GM18498 (cell line): ENCODE measurements around the gene CASQ2.
"Not testable (repeated sequence)": the region's sequence is repeated elsewhere in the genome, so short reads cannot be mapped to it uniquely, and the experiment has no call there.

Source experiments
- ATAC-seq: cut with Tn5 transposase; IDR thresholded peaks from one replicate; pipeline ENCODE4 v1.9.1; 2021; ENCODE audit warnings: mild to moderate bottlenecking, moderate library complexity; ENCODE audit not compliant: unreplicated experiment

The CASQ2 gene

GRCh38 chr1:115781851-115782250 lies 13.3 kb upstream of the CASQ2 start:
- ATAC-seq, result no peak

DNA sequence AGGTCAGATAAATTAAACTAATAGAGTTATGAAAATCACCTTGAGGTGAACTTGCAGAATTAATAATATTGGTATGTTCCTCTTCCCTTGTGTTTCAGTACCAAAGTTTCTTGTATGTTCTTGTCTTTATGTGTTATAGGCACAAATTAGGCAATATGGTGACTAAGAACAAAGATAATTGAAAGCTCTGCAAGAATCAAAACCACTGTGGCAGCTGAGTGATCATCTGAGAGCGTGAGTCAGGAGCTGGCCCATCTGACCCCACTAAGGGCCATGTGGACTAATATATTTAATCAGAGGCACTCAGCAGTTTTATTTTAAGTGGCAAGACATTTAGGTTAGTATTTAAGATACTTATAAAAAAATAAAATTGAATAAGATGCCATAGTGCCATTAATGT lies 12.8 kb upstream of the CASQ2 start:
- no peak for ATAC-seq

- not testable (repeated sequence) for ATAC-seq
Observed at GRCh38 chr1:115780655-115781054, 12.1 kb upstream of the CASQ2 start.

- ATAC-seq, result not testable (repeated sequence)
Observed at GRCh38 chr1:115779075-115779474, 10.6 kb upstream of the CASQ2 start.

DNA sequence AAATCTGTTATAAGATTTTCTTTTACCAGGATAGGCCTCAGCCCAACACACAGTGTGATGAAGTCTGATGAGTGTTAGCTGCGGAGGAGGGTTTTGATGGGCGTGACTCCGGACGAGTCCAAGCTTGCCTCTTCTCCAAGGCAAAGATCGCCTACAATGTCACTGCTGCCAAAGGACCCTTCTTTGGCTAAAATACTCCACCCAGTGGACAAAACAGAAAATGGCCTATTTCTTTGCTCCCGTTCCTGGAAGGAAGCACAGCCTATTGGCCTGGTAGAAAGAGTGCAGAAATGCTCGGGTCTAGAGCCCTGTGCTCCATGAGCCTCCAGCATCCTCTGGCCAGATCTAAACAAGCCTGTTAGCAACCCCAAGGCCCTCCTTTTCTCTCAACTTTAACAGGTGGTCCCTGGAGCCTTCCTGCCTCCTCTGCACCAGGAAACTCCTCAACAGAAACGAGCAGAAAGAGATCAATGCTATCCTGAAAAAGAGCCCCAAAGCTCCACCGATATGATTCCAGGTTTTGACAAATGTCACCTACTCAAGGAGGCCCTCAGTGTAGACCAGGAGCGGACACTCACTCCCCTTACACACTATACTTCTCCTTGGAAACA lies 3.4 kb upstream of the CASQ2 start:
- ATAC-seq, result peak; percentile 94

- ATAC-seq, result no peak
Observed at GRCh38 chr1:115771094-115771846, 2.8 kb upstream of the CASQ2 start.

GRCh38 chr1:115767403-115767802 lies 1.1 kb downstream of the CASQ2 start:
- no peak for ATAC-seq

GRCh38 chr1:115765091-115765490 lies 3.4 kb downstream of the CASQ2 start:
- ATAC-seq, result no peak

DNA sequence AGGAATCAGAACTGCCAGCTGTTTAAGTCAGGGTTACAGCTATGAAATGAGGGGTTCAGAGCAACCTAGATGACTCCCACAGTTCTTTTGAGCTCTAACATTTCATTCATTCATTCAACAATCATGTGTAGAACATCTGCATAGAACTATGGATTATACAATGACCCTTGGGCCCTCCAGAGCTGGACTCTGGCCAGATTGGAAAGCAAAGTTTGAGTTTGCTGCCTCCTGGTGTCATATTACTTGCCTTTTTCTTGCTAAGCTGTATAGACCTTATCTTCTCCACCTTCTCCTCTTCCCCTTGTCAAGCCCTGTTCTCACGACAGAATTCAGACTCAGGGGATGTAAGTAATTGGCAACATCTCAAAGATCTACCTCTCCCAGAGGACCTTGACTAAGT lies 4.0 kb downstream of the CASQ2 start:
- ATAC-seq, result no peak

GRCh38 chr1:115762779-115763178 lies 5.7 kb downstream of the CASQ2 start:
- no peak for ATAC-seq

GRCh38 chr1:115761601-115762302 lies 6.8 kb downstream of the CASQ2 start:
- ATAC-seq, result no peak

GRCh38 chr1:115757856-115758255 lies 10.7 kb downstream of the CASQ2 start:
- no peak for ATAC-seq

DNA sequence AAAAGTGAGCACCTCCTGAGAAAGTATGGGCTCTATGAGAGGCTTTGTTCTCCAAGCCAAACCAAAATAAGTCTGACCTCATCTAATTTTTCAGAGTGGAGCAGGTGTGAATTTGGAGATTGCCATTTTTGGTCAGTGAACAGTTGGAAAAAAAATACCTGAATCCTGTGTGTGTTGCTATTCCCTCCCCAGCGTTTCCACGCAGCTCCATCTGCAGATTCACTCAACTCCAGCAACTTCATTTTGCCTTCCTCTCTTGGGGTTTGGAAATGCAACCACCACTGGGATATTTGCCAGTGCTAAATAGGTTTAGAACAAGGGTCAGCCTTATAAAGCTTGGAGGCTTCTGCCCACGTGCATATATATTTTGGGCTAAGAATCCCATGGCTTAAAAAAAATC lies 11.2 kb downstream of the CASQ2 start:
- ATAC-seq, result no peak

DNA sequence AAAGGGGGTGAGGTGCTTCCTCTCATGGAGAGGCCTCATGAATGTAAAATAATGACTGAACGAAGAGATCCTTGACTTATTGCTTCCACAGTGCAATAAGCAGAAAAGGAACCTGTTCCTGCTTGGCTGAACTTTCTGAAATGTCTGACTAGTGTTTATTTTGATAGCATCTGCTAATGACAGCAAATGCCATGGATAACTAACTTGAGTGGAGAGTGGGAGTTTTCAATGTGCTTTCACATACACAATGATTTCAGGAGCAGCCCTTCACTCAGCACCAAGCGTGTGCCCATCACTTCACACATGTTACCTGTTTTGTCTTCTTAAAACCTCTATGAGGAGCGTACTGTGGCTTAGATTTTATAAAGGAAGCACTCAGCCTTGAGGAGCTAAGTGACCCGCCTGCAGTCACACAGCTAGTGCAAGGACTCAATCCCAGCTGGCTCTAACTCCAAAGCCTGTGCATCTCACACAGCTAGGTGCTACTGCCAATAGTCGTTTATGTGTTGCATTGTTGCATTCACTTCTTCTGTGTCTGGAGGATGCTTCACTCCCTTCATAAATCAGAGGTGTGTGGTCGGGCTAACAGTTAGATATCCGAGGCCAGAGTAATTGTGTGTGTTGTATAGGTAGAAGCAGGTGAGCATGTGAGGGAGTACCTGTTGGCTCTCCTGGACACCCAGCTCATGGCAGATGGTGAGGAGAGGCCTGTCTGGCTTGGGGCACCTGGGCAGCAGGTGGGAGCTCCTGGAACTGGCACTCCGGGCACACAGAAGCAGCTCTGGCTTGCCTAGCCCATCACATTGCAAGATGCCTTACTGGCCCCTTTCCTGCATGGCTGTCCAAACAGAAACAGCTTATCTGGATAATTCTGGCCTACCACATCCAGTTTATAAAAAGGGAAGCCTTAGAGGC lies 12.8 kb downstream of the CASQ2 start:
- no peak for ATAC-seq

GRCh38 chr1:115753830-115754229 lies 14.7 kb downstream of the CASQ2 start:
- ATAC-seq, result no peak

GRCh38 chr1:115753361-115753760 lies 15.2 kb downstream of the CASQ2 start:
- ATAC-seq, result no peak

DNA sequence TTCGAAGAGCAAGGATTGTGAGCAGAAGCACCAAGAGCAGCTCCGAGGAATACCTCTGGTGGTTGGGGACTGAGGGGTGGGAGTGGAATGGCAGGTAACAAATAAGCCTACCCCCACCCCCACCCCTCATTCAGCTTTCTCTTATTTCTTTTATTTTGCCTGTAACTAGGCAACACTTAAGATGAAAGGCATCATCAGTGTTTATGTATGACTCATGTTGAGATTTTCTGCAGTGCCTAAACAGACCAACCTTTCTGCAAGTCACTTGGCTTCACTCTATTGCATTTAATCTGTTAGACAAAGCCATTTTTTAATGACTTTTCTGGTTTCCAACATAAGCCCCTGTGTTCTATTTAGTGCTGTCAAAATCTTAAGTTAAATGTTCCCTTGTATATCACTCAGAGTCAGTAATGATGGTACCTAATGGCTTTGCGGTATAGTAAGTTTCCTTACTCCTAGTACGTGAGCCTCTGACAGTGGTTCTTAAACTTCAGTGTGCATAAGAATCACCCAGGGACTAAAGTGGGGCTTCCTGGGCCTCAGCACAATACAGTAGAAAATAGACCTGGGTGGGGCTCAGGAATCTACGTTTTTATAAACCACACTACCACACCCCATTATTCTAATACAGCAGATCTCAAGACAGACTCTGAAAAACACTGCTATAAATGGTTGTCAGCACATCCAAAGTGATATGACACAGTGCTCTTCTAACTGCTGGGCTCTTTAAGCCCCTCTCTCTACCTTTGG lies 19.9 kb downstream of the CASQ2 start:
- no peak for ATAC-seq

DNA sequence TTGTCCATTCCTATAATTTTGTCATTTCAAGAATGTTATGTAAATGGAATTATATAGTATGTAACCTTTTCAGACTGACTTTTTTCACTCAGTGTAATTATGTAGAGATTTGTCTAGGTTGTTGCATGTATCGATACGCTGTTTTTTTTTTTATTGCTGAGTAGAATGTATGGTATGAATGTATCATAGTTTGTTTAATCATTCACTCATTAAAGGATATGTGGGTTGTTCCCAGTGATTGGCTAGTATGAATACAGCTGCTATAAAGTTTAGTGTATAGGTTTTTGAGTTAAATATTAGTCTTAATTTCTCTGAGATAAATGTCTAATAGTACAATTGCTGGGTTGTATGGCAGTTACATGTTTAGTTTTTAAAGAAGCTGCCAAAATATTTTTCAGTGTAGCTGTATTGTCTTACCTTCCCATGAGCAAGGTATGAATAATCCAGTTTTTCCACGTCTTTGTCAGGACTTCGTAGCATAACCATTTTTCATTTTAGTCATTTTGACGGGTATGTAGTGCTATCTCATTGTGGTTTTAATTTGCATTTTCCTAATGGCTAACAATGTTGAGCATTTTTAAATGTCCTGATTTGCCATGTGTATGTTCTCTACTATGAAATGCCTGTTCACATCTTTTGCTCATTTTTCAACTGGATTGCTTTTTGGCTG lies 22.4 kb downstream of the CASQ2 start:
- ATAC-seq, result no peak

DNA sequence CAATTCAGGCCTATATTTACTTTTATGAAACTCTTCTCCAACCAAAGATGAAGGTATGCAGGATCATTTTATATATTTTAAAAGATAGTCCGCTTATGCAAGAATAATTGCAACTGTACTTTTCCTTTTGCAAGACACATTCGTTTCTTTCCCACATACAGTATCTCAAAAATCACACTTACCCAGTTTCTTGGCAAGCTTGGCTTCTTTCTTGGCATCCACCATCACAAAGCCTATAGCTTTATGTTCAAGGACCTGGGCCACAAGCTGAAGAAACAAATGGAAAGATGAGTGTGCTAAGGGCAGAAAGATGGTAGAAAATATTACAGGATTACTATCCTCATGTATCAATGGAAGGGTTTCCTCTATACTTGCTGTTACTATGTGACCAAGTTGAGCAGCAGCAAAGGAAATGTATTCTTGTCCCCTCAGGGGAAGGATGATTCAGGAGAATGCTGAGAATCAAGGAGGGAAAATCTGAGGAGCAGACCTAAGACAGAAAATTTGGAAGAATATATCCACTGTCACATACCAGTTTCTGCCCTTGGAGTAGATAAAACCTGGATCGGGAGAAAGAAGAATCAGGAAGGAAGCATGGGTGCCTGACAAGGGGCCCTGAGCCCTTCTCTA lies 23.8 kb downstream of the CASQ2 start:
- ATAC-seq, result no peak
